GM18526 (cell line): ENCODE data around the gene ZMYND10.

Source experiments
- POLR2A ChIP-seq: IDR thresholded peaks from 3 replicates; pipeline ENCODE4 v1.6.1; 2011; ENCODE audit not compliant: insufficient read length; ENCODE audit errors: extremely low read depth

The ZMYND10 gene

GRCh38 chr3:50356553-50356952 is 11.0 kb upstream of the ZMYND10 start:
- TF ChIP-seq POLR2A = no peak

- TF ChIP-seq POLR2A = no peak
These were observed 10.5 kb upstream of the ZMYND10 start for GRCh38 chr3:50355829-50356552.

DNA sequence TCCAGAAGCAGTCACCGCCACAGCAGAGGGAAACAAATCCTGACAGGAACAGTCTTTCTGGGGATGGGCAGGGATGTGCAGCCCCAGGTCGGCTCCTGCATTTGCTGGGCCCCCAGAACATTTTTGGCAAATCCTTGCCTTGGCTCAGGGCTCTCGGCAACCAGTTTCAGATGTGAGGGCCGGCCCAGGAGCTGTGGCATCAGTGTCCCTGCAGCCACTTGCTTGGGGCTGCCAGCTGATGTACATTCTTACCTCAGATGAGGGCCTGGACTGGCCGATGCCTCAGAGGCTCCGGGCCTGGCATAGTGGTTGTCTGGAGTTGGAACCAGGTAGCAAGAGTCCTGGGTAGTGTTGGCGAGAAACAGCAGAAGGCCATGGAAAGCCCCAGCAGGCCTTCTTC is 9.3 kb upstream of the ZMYND10 start:
- no peak for TF ChIP-seq POLR2A

DNA sequence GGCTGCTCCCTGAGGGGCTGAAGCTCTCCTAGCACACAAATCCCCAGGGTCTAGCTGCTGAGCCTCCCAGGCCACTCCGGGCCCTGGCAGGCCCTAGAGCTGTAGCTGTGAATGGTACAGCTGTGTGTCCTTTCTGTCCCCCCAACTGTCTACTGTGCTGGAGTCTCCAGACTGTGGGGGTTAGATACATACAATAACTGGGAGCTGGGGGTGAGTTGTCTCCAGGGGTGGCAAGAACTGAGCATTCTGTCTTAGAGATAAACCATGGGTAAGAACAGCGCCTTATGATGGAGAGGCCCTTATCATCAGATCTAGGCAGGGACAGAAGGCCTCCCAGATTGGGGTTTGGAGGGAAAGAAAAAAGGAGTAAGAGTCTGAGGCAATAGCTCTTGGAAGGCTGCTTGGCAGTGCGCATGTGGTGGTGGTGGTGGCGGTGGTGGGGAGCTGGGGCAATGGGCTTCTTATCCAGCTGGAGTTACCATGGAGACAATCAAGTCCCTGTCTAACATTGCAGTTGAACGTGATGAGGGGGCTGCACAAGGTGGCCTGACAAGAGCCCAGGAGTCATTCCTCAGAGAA is 8.7 kb upstream of the ZMYND10 start:
- no peak for TF ChIP-seq POLR2A

DNA sequence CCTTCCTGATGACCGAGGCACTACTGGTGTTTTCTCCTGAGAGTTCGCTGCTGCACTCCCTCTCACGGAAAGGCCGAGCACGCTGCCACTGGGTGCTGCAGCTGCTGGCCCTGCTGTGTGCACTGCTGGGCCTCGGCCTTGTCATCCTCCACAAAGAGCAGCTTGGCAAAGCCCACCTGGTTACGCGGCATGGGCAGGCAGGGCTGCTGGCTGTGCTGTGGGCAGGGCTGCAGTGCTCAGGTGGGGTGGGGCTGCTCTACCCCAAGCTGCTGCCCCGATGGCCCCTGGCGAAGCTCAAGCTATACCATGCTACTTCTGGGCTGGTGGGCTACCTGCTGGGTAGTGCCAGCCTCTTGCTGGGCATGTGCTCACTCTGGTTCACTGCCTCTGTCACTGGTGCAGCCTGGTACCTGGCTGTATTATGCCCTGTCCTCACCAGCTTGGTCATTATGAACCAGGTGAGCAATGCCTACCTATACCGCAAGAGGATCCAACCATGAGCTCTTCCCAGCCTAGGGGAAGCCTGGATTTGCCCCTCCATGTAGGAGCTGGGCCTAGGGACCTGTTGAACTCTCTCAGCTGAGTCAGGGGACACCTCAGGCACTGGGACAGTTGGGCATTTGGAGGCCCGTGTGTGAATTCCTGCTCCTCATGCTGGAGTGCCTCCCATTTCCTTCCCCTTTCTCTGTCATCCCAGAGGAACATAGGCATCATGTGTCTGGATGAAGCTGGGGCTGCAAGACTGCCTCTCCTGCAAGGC is 7.9 kb upstream of the ZMYND10 start:
- TF ChIP-seq POLR2A = no peak

DNA sequence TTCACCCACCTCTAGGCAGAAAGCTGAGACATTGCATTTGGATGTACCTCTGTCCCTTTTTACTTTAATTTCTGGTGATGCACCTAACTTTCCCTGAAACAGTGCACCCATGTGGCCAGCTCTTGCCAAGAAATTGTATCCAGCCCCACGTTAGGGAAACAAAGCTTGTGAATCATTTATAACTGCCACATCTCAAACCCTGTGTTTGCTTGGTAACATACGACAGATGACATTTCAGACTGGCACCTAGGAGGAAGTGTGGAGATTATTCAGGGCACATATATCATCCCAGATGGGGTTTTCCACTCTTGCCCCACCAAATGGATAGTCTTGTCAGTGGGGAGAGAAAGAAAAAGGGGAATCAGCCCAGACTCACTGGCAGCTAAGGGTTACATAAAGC is 7.2 kb upstream of the ZMYND10 start:
- no peak for TF ChIP-seq POLR2A

DNA sequence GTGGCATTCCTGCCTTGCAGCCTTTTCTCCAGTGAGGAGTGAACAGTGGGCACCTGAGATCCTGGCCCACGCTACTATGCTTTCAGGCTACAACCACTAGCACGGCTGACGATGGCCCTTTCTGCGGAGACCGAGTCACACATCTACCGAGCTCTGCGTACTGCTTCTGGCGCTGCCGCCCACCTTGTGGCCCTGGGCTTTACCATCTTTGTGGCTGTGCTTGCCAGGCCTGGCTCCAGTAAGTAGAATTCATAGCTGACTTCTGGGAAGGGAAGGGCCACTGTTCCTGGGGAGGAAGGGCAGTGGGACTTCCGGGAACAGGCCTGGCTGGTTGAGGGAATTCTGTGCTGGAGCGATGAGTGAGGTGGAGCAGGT is 5.8 kb upstream of the ZMYND10 start:
- no peak for TF ChIP-seq POLR2A

DNA sequence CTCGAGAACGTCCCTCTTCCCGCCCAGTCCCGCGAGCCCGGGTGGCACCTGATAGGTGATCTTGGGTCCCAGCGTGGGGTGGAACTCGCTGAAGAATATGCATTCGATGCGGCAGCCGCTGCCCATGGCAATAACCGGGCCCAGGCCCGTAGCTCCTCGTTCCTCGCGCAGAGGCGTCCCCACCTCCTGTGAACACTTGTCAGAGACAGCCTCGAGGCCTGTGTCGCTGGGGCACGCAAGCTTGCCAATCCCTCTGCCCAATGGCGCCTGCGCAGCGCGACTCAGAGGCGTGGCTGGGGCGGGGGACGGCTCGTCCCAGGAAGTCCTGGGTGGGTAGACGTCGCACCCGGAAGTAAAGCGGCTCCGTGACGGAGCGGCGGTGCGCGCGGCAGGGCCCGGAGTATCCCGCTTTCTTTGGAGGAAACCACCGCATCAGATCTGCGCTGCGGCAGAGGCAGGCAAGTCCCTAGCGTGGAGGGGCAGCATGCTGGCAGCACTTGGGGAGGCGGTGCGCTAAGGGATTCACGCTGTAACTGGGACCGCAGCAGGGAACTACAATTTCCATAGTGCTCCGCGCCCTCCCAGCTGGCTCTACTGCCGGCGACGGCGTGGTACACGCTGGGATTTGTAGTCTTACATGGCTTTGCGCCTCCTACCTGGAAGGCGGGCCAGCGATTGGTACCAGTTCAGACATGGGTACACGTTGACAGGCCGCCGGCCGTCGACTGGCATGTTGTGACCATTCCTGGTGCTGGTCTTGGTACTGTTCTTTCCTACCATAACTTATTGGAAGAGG is 5.2 kb upstream of the ZMYND10 start, which contains the start of the genes CYB561D2 and NPRL2:
Gene CYB561D2, plus strand, starts transcription at position 336 of the 796 bp plus-strand sequence. CDS start 572 bp downstream, outside the sequence.
Gene NPRL2, minus strand, starts transcription at position 249 of the 796 bp plus-strand sequence. Its CDS starts 123 bp downstream, at position 126.
- TF ChIP-seq POLR2A = peak; percentile 97

- no peak for TF ChIP-seq POLR2A
These were observed 4.6 kb upstream of the ZMYND10 start for GRCh38 chr3:50350213-50350526.

- TF ChIP-seq POLR2A = no peak
These were observed 1.8 kb upstream of the ZMYND10 start for GRCh38 chr3:50347187-50347813.

DNA sequence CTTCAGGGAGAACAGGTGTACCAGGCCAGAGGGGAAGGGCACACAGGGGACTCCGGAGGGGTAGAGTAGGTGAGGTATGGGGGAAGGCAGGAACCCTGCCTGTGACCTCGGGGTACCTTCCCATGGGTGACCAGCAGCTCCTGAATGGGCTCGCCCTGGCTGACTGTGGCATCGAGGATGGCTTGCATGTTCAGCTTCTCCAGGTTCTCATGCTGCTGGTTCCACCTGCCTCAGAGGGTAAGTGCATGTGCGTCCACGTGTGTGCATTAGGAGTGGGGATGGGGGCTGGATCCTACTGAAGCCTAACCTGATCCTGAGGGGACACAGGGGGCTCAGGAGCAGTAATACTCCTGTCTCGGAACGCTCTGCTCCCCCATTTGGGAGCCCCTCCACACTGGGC is 524 bp downstream of the ZMYND10 start:
- TF ChIP-seq POLR2A = no peak

GRCh38 chr3:50342813-50343633 is 2.5 kb downstream of the ZMYND10 start:
- no peak for TF ChIP-seq POLR2A

GRCh38 chr3:50341996-50342650 is 3.4 kb downstream of the ZMYND10 start:
- TF ChIP-seq POLR2A = no peak

DNA sequence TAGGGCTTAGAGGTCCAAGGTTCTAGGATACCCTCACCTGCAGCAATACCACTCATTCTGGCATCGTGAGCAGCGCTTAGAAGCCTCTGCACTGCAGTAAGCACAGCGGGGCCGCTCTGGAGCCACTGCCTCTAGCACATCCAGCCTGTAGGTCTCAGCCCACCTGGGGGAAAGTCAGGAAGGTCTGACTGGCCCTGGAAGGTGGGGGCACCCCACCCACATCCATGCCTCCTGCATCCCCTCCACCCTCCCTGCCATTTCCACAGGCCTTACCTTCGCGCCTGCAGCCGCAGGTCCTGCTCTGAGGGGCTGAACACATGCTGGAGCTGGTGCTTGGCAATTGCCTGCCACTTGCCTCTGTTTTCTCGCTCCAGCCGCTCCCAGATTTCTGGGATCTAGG is 4.0 kb downstream of the ZMYND10 start:
- TF ChIP-seq POLR2A = no peak
